Keratinocyte (primary cell): ENCODE results near the gene LGALS16.

Experiments
- CTCF ChIP-seq, 3 experiments: IDR thresholded peaks in 1 of 3; conservative IDR thresholded peaks in 1 of 3; optimal IDR thresholded peaks in 1 of 3; 2 replicates in 2 of 3; 3 replicates in 1 of 3; pipeline versions ENCODE3 to v1.5.1; 2011; ENCODE audit warnings: low read length in 3 of 3, mild to moderate bottlenecking in 3 of 3, moderate library complexity in 2 of 3, control low read depth in 1 of 3, inconsistent platforms in 1 of 3; ENCODE audit not compliant: insufficient read depth in 2 of 3; ENCODE audit errors: extremely low read depth in 1 of 3
- EZH2 ChIP-seq: IDR thresholded peaks from one replicate; pipeline ENCODE4 v1.6.1; 2012; ENCODE audit warnings: inconsistent platforms, mild to moderate bottlenecking, low read length, moderate library complexity

GRCh38 chr19:39613597-39613996, 42.1 kb upstream of the LGALS16 start:
- TF ChIP-seq EZH2 (no peak), CTCF (optimal IDR thresholded peaks at IDR 0.05 in 1 of 3, IDR thresholded peaks at IDR 0.05 in 1 of 3, conservative IDR thresholded peaks at IDR 0.05 in 1 of 3; ENCODE audit: extremely low read depth in 1 of 3, insufficient read depth in 2 of 3, low read length in 3 of 3) (no peak)
